NB4 (cell line): Measurements from ENCODE around the gene DMXL2.

Experiments
- DNase-seq: peaks from one replicate; pipeline ENCODE4 v3.0.0; 2010; ENCODE audit warnings: low read depth
- H3K4me3 ChIP-seq: one replicate; pipeline ENCODE4 v1.5.1; 2011; ENCODE audit warnings: mild to moderate bottlenecking, low read depth, low read length, moderate library complexity
- MYC ChIP-seq: IDR thresholded peaks from 2 replicates; pipeline ENCODE4 v1.6.1; 2011; ENCODE audit warnings: low read depth, low read length
- POLR2A ChIP-seq: IDR thresholded peaks from 2 replicates; pipeline ENCODE4 v1.6.1; 2011; ENCODE audit warnings: mild to moderate bottlenecking; ENCODE audit not compliant: insufficient read length; ENCODE audit errors: extremely low read depth
- TF ChIP-seq, protein P1 (sequence below): IDR thresholded peaks from 2 replicates; pipeline ENCODE4 v1.6.1; 2011; ENCODE audit warnings: low read depth, low read length
- TF ChIP-seq, protein P2 (sequence below): IDR thresholded peaks from one replicate; pipeline ENCODE4 v1.5.1; 2012; ENCODE audit warnings: low read depth, low read length

The DMXL2 gene, protein sequence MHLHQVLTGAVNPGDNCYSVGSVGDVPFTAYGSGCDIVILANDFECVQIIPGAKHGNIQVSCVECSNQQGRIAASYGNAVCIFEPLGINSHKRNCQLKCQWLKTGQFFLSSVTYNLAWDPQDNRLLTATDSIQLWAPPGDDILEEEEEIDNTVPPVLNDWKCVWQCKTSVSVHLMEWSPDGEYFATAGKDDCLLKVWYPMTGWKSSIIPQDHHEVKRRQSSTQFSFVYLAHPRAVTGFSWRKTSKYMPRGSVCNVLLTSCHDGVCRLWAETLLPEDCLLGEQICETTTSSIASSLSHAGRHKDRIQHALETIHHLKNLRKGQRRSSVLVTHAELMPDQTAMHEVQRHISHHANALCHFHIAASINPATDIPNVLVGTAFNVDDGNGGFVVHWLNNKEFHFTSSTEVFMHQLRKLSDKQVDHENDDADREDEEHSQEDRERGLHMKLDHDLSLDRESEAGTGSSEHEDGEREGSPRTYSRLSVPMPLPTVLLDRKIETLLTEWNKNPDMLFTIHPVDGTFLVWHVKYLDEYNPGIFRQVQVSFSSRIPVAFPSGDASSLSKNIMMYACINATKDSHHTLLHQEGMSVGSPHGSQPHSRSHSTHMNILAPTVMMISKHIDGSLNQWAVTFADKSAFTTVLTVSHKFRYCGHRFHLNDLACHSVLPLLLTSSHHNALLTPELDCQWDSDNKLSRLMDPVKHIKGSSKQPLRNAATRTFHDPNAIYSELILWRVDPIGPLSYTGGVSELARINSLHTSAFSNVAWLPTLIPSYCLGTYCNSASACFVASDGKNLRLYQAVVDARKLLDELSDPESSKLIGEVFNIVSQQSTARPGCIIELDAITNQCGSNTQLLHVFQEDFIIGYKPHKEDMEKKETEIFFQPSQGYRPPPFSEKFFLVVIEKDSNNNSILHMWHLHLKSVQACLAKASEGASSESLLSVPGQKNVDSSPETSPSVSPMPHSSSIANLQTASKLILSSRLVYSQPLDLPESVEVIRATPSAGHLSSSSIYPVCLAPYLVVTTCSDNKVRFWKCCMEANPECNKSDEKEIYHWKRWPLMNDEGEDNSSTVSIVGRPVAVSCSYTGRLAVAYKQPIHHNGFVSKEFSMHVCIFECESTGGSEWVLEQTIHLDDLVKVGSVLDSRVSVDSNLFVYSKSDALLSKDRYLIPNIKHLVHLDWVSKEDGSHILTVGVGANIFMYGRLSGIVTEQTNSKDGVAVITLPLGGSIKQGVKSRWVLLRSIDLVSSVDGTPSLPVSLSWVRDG (N-terminal part only)

DNA sequence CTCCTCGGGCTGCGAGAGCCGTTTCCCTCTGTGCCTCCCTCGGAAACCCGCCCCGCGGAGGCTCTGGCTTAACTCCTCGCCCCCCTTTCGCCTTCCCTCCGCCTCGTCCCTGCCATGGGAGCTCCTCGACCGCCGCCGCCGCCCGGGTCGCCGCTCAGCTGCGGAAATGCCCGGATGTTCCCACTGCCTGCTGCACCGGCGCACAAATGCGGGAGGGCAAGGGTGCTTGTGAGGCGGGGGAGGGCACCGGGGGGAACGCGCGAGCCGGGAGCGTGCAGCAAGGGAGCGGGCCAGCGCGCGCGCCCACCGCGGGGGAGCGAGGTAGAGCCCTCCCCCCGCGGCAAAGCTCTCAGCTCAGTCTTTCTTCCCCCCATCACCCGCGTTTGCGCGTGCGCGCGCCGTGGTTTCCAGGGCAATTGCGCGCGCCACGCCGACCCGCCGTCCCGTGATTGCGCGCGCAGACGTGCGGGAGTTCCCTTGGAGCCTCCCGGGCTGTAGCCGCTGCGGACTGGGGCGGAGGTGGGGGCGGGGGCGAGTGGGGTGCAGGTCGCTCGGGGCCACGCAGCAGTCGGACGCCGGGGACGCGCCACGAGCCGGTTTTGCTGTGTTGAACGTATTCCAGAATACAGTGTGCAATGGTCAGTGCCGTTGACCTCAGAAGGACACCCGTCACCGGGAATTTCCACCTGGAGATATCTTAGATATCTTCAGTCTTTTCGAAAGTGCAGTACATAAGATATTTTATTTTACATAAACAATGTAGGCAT lies at the start of gene DMXL2:
TSS of gene DMXL2 (minus strand) at position 168 of the 767 bp plus-strand sequence. CDS start 226 bp downstream, outside the sequence.
- TF ChIP-seq, protein P1, sequence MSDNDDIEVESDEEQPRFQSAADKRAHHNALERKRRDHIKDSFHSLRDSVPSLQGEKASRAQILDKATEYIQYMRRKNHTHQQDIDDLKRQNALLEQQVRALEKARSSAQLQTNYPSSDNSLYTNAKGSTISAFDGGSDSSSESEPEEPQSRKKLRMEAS = peak; percentile 62
- peak; percentile 60 for TF ChIP-seq POLR2A
- peak; percentile 64; the same call in 1 of the 2 replicates for TF ChIP-seq MYC
- TF ChIP-seq, protein P2, sequence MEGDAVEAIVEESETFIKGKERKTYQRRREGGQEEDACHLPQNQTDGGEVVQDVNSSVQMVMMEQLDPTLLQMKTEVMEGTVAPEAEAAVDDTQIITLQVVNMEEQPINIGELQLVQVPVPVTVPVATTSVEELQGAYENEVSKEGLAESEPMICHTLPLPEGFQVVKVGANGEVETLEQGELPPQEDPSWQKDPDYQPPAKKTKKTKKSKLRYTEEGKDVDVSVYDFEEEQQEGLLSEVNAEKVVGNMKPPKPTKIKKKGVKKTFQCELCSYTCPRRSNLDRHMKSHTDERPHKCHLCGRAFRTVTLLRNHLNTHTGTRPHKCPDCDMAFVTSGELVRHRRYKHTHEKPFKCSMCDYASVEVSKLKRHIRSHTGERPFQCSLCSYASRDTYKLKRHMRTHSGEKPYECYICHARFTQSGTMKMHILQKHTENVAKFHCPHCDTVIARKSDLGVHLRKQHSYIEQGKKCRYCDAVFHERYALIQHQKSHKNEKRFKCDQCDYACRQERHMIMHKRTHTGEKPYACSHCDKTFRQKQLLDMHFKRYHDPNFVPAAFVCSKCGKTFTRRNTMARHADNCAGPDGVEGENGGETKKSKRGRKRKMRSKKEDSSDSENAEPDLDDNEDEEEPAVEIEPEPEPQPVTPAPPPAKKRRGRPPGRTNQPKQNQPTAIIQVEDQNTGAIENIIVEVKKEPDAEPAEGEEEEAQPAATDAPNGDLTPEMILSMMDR = no peak
- peak; percentile 94 for DNase-seq
- H3K4me3 ChIP-seq = peak within 1 kb of the TSS; percentile 91

DNA sequence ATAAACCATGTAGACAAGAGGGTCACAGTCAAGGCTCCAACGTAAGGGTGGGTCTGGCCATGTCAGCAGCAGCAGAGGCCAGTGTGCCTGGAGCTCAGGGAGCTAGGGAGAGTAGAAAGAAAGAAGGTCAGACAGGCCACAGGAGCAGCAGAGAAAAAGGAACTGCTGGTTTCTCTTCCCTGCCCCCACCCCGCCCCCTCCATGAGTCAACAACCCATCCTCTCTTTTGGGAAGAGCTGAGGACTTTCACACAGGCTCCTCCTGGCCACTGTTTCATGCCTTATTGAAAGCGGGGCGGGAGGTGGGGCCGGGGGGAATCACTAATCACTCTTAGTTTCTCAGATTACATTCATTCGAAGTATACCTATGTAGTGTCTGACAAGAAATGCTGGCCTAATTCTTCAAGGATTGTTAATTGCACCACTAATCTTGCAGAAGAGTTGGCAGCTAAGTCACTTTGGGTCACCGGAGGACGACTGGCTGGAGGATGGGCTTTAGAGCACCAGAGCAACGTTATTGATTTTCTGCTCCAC lies 49.6 kb upstream of the DMXL2 start:
- TF ChIP-seq, protein P2 = no peak
- TF ChIP-seq POLR2A (no peak), MYC (no peak)
- TF ChIP-seq, protein P1 = no peak
- DNase-seq = peak; percentile 70
- no peak overlapping the region for H3K4me3 ChIP-seq

DNA sequence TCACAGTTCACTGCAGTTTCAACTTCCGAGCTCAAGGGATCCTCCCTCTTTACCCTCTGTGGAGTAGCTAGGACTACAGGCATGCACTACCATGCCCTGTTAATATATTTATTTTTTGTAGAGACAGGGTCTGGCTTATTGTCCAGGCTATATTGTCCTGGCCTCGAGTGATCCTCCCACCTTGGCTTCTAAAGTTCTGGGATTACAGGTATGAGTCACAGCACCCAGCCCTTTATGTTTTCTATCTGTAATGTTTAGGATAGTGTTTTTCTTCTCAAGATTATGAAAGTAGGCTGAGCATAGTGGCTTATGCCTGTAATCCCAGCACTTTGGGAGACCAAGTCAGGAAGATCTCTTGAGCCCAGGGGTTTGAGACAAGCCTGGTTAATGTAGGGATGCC lies 46.8 kb upstream of the DMXL2 start:
- no peak for TF ChIP-seq MYC
- no peak for TF ChIP-seq POLR2A
- TF ChIP-seq, protein P2 = no peak
- TF ChIP-seq, protein P1 = no peak
- H3K4me3 ChIP-seq = no peak overlapping the region
- no peak for DNase-seq

DNA sequence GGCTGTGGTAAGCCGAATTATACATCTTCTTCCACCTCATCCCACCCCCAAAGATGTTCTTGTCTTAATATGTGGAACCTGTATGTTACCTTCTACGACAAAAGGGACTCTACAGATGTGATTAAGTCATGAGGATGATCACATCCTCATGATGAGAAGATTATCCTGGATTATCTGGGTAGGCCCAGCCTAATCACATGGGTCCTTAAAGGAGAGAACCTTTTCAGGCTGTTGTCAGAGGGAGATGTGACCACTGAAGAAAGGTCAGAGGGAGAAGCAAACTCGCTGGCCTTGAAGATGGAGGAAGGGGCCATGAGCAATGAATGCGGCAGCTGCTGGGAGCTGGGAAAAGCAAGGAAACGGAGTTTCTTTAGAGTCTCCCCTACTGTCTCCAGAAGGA lies 45.9 kb upstream of the DMXL2 start:
- TF ChIP-seq MYC (no peak), POLR2A (no peak)
- no peak for DNase-seq
- H3K4me3 ChIP-seq = no peak overlapping the region

DNA sequence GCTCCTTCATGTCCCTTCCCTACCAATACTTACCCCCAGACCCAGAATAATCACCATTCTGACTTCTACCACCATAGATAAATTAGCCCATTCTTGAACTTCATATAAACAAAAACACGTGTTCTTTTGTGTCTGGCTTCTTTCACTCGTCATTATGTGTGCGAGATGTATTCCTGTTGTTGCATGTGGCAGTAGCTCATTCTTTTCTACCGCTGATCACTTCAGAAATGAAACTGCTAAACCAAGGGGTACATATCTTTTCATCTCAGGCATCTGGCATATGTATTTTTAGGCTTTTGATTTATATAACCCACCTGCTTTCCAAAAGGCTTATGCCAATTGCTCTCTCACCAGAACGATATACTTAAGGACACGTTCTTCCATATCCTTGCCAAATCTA lies 44.9 kb upstream of the DMXL2 start:
- no peak for DNase-seq
- H3K4me3 ChIP-seq = no peak overlapping the region
- TF ChIP-seq POLR2A = no peak
- TF ChIP-seq, protein P1 = no peak
- TF ChIP-seq, protein P2 = no peak
- TF ChIP-seq MYC = no peak
